HepG2 (cell line): ENCODE measurements around the gene CCNL1. TPM values are rescaled to one million over a fixed set of nuclear protein-coding genes. Genes with fewer than 3 reads are reported as not detected.

Source experiments
- ARID3A ChIP-seq: IDR thresholded peaks from 2 replicates; pipeline ENCODE4 v1.6.1; 2012; ENCODE audit warnings: low read depth, low read length, improper control_type of control experiment
- GTF3A ChIP-seq: sonication (generic); formaldehyde crosslinking; conservative IDR thresholded peaks from 2 replicates; pipeline ENCODE4 v1.4.0; 2020; ENCODE audit warnings: mild to moderate bottlenecking, missing genetic modification reagents
- IKZF4 ChIP-seq: sonication (generic); formaldehyde crosslinking; IDR thresholded peaks from 2 replicates; pipeline ENCODE4 v1.5.1; 2020; ENCODE audit warnings: borderline replicate concordance, mild to moderate bottlenecking, low read depth, missing genetic modification reagents; ENCODE audit errors: not compliant biosample characterization
- RBM39 ChIP-seq: fragments of 200-400 bp; formaldehyde crosslinking; IDR thresholded peaks from one replicate; pipeline ENCODE4 v1.6.1; 2018; ENCODE audit warnings: antibody characterized with exemption, mild to moderate bottlenecking, low read depth, low read length; ENCODE audit not compliant: poor library complexity, severe bottlenecking
- SNAPC4 ChIP-seq: sonication (generic); formaldehyde crosslinking; IDR thresholded peaks from 2 replicates; pipeline ENCODE4 v1.4.0; 2020; ENCODE audit warnings: mild to moderate bottlenecking, missing genetic modification reagents
- TEAD3 ChIP-seq: optimal IDR thresholded peaks from 2 replicates; pipeline ENCODE3; 2016; ENCODE audit warnings: borderline replicate concordance
- ZBED4 ChIP-seq: sonication (generic); formaldehyde crosslinking; IDR thresholded peaks from 2 replicates; pipeline ENCODE4 v1.4.0; 2020; ENCODE audit warnings: missing genetic modification reagents, borderline replicate concordance
- ZBTB26 ChIP-seq: IDR thresholded peaks from 2 replicates; pipeline ENCODE4 v1.6.1; 2016; ENCODE audit warnings: missing compliant biosample characterization, missing genetic modification reagents, borderline replicate concordance
- ZFX ChIP-seq: sonication (generic); formaldehyde crosslinking; IDR thresholded peaks from 2 replicates; pipeline ENCODE4 v1.4.0; 2020; ENCODE audit warnings: mild to moderate bottlenecking, low read depth, missing genetic modification reagents, moderate library complexity
- ZNF180 ChIP-seq: sonication (generic); formaldehyde crosslinking; IDR thresholded peaks from 2 replicates; pipeline ENCODE4 v1.4.0; 2020; ENCODE audit warnings: low read depth, missing genetic modification reagents, borderline replicate concordance
- ZNF33B ChIP-seq: sonication (generic); formaldehyde crosslinking; IDR thresholded peaks from 2 replicates; pipeline ENCODE4 v1.5.1; 2020; ENCODE audit warnings: mild to moderate bottlenecking, missing genetic modification reagents
- ZNF639 ChIP-seq: conservative IDR thresholded peaks from 2 replicates; pipeline ENCODE4 v1.6.1; 2018; ENCODE audit warnings: missing genetic modification reagents
- ZNF720 ChIP-seq: sonication (generic); formaldehyde crosslinking; IDR thresholded peaks from 2 replicates; pipeline ENCODE4 v1.4.0; 2020; ENCODE audit warnings: missing genetic modification reagents
- polyA plus RNA-seq, 8 experiments: library from polyadenylated mRNA; depleted of rRNA in 3 of 8; stranded (reverse) in 7 of 8; unstranded in 1 of 8; fragments of >200 nt; fragmentation: Illumina TruSeq in 4 of 8; extraction: Trizol in 4 of 8; gene quantifications; 2 replicates each; pipeline versions ENCODE4 v1.2.1 to v1.2.3, GENCODE V29; 2011 to 2016; ENCODE audit warnings: low read depth in 4 of 8, missing spikeins in 1 of 8, mixed read lengths in 1 of 8; ENCODE audit not compliant: insufficient read depth in 1 of 8
- total RNA-seq, 5 experiments: library from RNA; depleted of rRNA; stranded (reverse); fragments of >200 nt; fragmentation: Illumina TruSeq; extraction: Trizol; gene quantifications; 2 replicates each; pipeline ENCODE4 v1.2.3, GENCODE V29; 2016; ENCODE audit warnings: low read depth in 1 of 5

The CCNL1 gene
- total and polyA plus RNA-seq, 2 of the 13 experiments (the other 11 are each of a cell fraction or from before 2014, with no cell fraction given), result 151 to 303 TPM

- TF ChIP-seq ZBED4 (CRISPR knock-in tag) (peak; percentile 92), ZNF180 (CRISPR knock-in tag) (no peak), ZBTB26 (0 out of 2 replicates have a peak, but pooled peaks have one; percentile 57), GTF3A (peak; percentile 27; the same call in 1 of the 2 replicates), ZNF33B (CRISPR knock-in tag) (peak; percentile 96; the same call in 1 of the 2 replicates), RBM39 (peak; percentile 70), SNAPC4 (peak; percentile 72; the same call in 1 of the 2 replicates), IKZF4 (CRISPR knock-in tag) (no peak), ZFX (CRISPR knock-in tag) (peak; percentile 99), ZNF639 (peak; percentile 88; the same call in 1 of the 2 replicates), TEAD3 (CRISPR knock-in tag) (peak; percentile 92), ARID3A (no peak), ZNF720 (CRISPR knock-in tag) (no peak)
These were observed 39.7 kb downstream of the CCNL1 start (continued) for GRCh38 chr3:157120071-157120892.
